Activated naive CD8-positive, alpha-beta T cell treated with anti-CD3 and anti-CD28 coated beads, Interleukin-2, amount 50 U/mL, for 16 hours (primary cell): ENCODE measurements around the gene MLC1.

Experiments
- DNase-seq: peaks from one replicate; pipeline ENCODE4 v3.0.0-alpha.2; 2020; ENCODE audit warnings: low read depth, low spot score

Gene MLC1

DNA sequence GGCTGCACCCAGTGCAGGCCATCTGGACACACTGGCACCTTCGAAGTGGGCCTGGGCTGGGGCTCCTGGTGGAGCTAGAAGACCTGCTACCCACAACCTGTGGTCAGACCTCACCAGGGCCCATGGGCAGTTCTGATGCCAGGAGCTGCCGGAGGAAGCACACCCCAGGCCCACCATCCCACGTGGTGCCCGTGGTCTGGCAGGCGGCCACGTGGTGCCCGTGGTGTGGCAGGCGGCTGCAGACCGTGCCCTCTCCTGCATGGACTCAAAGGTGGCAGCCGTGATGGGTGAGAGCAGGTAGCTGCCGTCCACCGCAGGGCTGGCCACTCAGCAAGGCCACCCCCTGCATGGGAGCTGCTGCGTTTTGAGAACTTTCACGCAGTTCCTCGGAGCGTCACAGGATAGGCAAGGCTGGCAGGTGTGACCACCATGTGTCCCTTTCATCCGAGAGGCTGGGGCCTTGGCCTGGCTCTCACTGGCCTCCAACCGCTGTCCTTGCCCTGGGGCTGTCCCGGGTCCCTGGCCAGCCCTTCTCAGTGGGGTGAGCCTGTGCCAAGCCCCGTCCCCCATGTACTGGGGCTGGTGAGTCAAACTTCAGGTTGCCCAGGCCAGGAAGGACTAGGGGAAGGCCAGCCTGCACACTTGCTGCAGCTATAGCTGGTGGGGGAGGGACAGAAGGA is 68.8 kb downstream of the MLC1 start:
- DNase-seq, result no peak

DNA sequence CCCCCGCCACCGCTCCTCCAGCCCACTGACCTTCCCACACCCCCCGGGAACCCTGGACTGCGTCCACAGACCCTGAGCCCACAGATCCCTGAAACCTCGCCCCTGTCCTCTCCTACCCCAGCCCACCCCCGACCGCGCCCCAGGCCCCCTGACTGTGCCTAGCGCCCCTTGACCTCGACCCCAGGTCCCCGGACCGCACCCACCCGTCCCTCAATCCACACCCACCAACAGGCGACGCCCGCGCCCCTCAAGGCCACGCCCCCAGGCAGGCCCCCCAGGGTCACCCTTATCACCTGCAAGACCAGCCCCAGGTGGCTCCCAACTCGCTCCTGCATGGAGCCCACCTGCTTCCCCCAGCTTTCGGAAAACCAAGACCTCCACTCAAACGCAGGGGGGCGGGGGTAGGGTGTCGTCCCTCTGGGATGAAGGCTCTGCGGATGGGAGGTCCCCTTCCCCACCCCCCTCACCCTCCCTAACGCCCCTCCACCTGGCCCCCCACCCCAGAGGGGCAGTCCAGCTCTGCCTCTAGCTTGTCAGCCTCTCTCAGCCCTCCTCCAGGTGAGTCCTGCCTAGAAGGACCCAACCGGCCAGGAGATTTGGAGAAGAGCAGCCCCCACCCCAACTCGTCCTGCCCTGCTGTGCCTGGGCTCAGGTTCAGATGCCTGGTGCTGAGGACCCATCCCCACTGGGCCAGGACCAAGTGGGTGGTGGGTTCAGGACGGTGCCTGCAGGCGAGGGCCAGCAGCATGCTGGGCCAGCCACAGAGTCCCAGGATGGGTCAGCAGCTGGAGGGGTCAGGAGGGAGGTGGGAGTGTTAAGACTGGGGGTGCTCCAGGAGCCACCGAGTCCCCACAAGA is 69.5 kb downstream of the MLC1 start:
- no peak for DNase-seq

DNA sequence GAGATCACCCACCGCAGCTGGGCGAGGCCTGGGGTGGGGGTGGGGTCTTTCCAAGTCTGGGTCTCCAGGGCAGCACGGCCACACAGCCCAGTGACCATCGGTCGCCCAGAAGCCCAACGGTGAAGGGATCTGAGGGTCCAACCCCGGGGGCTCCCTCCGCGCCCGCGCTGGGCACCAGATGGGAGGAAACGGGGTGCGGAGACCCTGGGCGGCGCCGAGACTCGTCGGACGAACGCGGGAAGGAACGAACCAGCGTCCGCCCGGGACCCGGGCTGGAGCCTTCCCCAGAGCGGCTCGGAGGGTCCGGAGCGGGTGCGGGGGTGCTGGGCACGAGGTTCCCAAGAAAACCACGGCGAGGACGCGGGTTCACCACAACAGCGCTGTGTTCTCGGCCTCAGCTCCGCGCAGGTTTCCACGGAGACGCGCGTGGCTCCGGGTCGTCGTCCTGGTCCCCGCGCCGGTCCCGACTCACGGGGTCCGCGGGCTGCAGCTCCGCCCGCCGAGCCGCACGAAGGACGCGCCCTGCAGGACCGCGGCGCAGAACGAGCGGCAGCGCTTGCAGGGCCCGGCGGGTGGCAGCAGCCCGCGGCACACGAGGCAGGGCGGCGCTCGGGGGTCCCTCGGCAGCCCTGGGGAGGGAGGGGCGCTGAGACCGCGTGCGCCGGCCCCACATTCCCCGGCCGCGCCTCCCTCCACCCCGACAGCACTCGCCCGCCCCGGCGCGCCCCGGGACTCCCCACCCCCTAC is 70.4 kb downstream of the MLC1 start:
- no peak for DNase-seq

DNA sequence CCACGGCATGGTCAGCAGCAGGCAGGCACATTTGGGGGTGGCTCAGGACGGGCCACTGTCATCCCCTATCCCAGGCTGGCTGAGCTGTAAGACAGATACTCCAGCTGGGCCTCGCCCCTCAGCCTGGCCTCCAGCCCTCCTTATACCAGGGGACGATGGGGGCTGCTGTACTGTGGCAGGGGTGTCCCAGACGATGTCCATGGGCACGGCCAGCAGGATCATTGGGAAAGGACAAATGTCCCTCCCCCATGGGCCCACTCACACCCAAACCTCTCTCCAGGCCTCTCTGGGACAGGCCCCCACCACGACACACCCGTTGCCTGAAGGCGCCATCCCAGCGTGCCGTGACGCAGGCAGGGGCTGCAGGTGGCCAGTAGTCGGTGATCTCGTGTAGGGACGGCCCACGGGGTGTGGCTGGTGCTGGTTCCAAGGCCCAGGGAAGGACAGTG is 71.1 kb downstream of the MLC1 start:
- no peak for DNase-seq

DNA sequence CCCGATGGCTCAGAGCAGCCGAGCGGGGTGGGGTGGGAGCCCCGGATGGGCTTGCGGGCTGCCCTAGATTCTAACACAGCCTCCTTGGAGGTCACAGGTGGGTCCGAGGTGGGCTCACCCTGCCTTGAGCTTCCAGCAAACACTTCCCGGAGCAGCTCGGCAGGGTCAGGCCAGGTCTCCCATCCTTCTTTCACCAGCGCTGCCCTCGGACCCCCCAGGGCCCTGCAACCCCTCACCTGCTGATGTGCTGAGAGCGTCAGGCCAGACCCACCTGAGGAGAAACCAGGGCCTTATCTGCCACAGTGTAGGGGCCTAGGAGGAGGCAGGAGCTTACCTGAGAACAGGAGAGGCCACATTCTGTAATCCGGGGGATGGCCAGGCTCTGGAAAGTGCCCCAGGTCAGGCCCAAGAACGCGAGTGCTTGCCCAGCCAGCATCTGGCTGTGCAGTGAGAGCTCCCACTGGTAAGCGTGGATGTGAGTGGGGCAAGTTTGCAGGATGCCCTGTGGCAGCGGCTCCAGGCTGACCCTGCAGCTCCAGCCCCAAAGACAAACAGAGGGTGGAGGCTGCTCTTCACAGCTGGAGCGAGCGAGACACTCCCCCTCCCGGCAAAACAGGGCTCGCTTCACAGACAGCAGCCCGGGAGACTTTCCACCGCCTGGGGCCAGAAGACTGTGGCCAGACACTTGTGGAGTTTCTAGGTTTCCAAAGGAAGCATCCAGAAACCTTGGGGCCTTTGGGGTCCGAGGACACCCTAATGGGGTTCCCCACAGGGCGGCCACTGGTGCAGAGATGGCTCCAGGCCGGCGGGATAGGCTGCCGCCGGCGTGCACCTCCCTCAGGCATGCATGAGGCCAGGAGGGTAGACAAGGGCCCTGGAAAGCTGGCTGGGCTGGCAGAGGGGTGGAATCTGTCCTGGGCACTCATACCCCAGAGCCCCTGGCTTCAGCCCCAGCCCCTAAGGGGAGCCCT is 72.7 kb downstream of the MLC1 start, which contains the start of gene IL17REL:
Gene IL17REL, minus strand, starts transcription at position 555 of the 971 bp plus-strand sequence. Its CDS starts 119 bp downstream, at position 436.
- DNase-seq, result no peak

DNA sequence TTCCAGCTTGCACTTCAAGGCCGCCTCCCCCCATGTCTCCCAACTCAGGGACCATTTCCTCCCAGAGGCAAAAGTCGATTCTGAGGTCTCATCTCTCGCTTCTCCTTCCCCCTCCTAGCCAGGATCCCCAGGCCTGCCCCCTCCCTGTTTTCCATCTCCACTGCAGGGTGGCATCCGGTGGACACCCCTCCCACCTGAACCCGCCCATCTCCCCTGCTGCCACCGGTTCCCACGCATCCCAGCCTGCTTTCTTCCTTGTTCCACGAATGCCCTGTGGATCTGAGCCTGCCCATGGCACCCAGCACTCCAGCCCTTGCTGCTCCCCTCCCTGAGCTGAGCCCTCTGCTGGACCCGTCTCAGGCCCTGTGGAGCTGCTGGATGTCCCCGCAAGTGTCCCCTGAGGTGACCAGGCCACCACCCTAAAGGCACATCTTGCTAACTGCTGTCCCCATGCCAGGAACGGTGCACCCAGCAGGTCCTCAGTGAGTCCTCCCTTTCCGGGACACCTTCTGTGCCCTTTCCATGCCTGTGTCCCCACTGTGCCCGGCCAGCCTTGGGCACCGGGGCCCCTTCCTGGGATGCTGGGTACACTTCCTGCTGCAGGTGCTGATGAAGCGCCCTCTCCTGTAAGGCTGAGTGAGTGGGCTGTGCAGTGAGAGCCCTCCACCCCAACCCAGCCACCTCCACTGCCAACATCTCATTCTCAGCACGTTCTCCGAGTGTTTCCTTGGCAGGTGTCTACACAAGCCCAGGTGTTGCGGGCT is 73.6 kb downstream of the MLC1 start:
- no peak for DNase-seq

DNA sequence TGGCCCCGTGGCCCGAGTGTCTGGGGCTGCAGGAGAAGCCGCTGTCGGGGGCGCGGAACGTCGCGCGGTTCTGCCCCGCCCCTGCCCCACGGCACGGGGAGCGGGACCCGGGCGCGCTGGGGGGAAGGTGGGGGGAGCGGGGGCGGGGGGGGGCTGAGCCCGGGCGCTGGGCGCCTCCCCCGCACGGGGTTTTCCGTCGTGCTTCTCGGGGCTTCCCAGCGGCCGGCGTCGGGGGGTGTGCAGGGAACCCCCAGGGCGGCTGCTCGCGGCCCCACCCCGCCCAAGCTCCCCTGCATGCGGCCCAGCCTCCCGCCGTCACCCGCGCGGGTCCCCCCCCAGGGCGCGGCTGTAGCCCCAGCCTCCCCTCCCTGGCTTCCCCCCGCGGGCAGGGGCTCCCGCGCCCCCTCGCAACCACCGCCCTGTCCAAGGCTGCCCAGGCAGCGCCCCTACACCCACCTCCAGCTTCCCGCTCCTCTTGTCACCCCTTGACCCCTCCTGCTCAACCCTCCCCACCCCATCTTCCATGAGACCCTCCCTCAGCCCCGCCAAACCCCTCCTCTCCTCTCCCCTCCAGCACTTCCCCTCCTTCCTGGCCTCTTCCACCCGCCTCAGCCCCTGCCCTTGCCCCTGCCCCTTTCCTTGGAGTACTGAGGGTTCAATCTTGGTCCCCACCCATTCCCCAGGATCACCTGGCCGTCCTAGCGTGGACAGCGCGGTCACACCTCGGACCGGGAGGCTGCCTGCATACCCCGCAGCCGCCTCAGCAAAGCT is 74.4 kb downstream of the MLC1 start:
- peak; percentile 29 for DNase-seq

DNA sequence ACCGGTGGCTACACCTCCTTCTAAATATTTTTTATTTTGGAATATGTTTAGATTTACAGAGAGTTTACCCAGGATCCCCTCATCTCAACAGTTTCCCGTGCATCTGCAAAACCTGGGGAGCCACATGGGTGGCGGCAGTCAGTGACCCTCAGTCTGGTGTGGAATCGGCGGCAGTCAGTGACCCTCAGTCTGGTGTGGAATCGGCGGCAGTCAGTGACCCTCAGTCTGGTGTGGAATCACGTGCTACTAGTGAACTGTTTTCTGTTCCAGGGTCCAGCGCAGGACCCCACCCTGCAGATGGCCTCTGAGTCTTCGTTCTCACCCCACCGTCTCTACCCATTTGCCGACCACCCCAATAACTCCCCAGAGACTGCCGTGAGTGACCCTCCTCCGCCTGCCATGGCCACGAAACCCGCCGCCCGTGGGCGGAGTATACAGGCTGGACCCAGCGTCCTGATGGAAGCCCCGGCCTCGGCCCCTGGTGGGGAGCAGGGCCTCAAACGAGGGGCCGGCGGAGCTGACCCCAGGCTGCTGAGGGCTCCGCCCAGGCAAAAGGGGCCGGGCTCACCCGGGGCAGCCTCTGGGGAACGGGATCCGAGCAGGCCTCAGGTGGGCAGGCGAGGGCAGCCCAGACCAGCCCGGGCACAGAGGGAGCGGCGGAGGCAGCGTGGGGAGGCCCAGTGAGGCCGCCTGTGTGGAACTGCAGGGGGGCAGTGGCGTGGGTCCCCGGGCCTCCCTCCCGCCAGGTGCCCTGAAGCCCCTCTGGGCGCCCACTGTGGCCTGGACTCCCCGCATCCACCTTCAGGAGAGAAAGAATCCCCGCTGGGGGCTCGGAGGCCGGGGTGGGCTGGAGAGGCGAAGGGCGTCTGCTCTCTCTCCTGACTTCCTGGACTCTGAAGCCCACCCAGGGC is 75.2 kb downstream of the MLC1 start:
- DNase-seq, result no peak
